SU-DHL-6 (cell line): Measurements from ENCODE around the gene DSTYK.

Experiments
- H2AFZ ChIP-seq: fragments of 200-600 bp; sonication (generic); 2 replicates; pipeline ENCODE4 v1.6.1; 2014; ENCODE audit warnings: low read depth, mild to moderate bottlenecking, moderate library complexity, mixed read lengths, antibody characterized with exemption, low read length; ENCODE audit not compliant: severe bottlenecking
- H3F3A ChIP-seq: fragments of 200-600 bp; shearing (Covaris generic); 2 replicates; pipeline ENCODE4 v1.6.0; 2016; ENCODE audit warnings: antibody characterized with exemption, mild to moderate bottlenecking; ENCODE audit not compliant: insufficient read depth
- H3K27ac ChIP-seq: fragments of 200-600 bp; sonication (generic); 2 replicates; pipeline ENCODE4 v1.5.1; 2016; ENCODE audit warnings: low read depth, mild to moderate bottlenecking, low read length, moderate library complexity, mixed read lengths
- H3K27me3 ChIP-seq: fragments of 200-600 bp; sonication (generic), shearing (Covaris generic); 2 replicates; pipeline ENCODE4 v1.6.0; 2014; ENCODE audit warnings: mild to moderate bottlenecking, low read length
- H3K36me3 ChIP-seq: fragments of 200-600 bp; sonication (generic); 2 replicates; pipeline ENCODE4 v1.6.1; 2014; ENCODE audit warnings: mild to moderate bottlenecking, low read length, mixed read lengths
- H3K4me2 ChIP-seq: fragments of 300-600, 200-600 bp; shearing (Covaris generic), sonication (generic); 2 replicates; pipeline ENCODE4 v1.6.0; 2014; ENCODE audit warnings: low read length, low read depth, mild to moderate bottlenecking; ENCODE audit not compliant: poor library complexity, severe bottlenecking
- H3K4me3 ChIP-seq: fragments of 200-600 bp; sonication (generic); 2 replicates; pipeline ENCODE4 v1.5.1; 2014; ENCODE audit warnings: antibody characterized with exemption, low read length, mild to moderate bottlenecking, mixed read lengths; ENCODE audit not compliant: insufficient read depth, poor library complexity, severe bottlenecking
- H3K79me2 ChIP-seq: fragments of 200-600 bp; sonication (generic); 2 replicates; pipeline ENCODE4 v1.6.1; 2014; ENCODE audit warnings: mild to moderate bottlenecking, low read length, moderate library complexity; ENCODE audit not compliant: insufficient read depth
- H3K9ac ChIP-seq: fragments of 200-600 bp; sonication (generic); 2 replicates; pipeline ENCODE4 v1.7.0; 2014; ENCODE audit warnings: mild to moderate bottlenecking, low read length
- H3K9me2 ChIP-seq: fragments of 200-600 bp; sonication (generic); replicated peaks from 2 replicates; pipeline ENCODE4 v1.6.1; 2014; ENCODE audit warnings: low read length; ENCODE audit not compliant: insufficient read depth
- H3K9me3 ChIP-seq: fragments of 200-600 bp; sonication (generic); 2 replicates; pipeline ENCODE4 v1.6.1; 2014; ENCODE audit warnings: low read length, mixed read lengths; ENCODE audit not compliant: insufficient read depth
- H4K20me1 ChIP-seq: fragments of 200-600 bp; sonication (generic); 2 replicates; pipeline ENCODE4 v1.6.1; 2014; ENCODE audit warnings: low read depth, mild to moderate bottlenecking, antibody characterized with exemption, low read length, moderate library complexity, mixed read lengths
- EZH2phosphoT487 ChIP-seq: fragments of 200-600 bp; sonication (generic), shearing (Covaris generic); conservative IDR thresholded peaks from 2 replicates; pipeline ENCODE4 v1.6.1; 2018; ENCODE audit warnings: mild to moderate bottlenecking, antibody characterized with exemption, low read length, moderate library complexity, mixed read lengths
- TF ChIP-seq, protein P1 (sequence below): fragments of 200-600 bp; sonication (generic); IDR thresholded peaks from one replicate; pipeline ENCODE4 v1.5.1; 2017; ENCODE audit warnings: antibody characterized with exemption, mild to moderate bottlenecking, low read length, moderate library complexity; ENCODE audit not compliant: insufficient read depth, poor library complexity, severe bottlenecking

The DSTYK gene

DNA sequence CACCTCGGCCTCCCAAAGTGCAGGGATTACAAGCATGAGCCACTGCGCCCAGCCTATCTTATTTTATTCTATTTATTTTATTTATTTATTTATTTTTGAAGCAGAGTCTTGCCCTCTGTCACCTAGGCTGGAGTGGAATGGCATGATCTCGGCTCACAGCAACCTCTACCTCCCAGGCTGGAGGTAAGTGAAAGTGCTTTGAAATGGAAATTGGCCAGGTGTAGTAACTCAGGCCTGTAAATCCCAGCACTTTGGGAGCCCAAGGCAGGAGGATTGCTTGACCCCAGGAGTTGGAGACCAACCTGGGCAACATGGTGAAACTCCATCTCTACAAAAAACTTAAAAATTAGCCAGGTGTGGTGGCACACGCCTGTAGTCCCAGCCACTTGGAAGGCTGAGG, 5.1 kb upstream of the DSTYK start:
- Histone ChIP-seq H3K4me2 (no peak overlapping the region), H3K9me3 (no peaks in the 10 kb centered on the region), H3F3A (0 out of 2 replicates have a peak, but pooled peaks cover 8% of the 10 kb centered on the region), H2AFZ (no peak overlapping the region), H3K4me3 (no peak overlapping the region), H3K36me3 (no peaks in the 10 kb centered on the region), H3K27me3 (no peaks in the 10 kb centered on the region), H3K27ac (no peak overlapping the region), H3K9ac (no peak overlapping the region), H3K79me2 (no peaks in the 10 kb centered on the region), H3K9me2 (no peaks in the 10 kb centered on the region), H4K20me1 (no peaks in the 10 kb centered on the region)
- TF ChIP-seq, protein P1, sequence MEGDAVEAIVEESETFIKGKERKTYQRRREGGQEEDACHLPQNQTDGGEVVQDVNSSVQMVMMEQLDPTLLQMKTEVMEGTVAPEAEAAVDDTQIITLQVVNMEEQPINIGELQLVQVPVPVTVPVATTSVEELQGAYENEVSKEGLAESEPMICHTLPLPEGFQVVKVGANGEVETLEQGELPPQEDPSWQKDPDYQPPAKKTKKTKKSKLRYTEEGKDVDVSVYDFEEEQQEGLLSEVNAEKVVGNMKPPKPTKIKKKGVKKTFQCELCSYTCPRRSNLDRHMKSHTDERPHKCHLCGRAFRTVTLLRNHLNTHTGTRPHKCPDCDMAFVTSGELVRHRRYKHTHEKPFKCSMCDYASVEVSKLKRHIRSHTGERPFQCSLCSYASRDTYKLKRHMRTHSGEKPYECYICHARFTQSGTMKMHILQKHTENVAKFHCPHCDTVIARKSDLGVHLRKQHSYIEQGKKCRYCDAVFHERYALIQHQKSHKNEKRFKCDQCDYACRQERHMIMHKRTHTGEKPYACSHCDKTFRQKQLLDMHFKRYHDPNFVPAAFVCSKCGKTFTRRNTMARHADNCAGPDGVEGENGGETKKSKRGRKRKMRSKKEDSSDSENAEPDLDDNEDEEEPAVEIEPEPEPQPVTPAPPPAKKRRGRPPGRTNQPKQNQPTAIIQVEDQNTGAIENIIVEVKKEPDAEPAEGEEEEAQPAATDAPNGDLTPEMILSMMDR: no peak
- TF ChIP-seq EZH2phosphoT487: no peak

DNA sequence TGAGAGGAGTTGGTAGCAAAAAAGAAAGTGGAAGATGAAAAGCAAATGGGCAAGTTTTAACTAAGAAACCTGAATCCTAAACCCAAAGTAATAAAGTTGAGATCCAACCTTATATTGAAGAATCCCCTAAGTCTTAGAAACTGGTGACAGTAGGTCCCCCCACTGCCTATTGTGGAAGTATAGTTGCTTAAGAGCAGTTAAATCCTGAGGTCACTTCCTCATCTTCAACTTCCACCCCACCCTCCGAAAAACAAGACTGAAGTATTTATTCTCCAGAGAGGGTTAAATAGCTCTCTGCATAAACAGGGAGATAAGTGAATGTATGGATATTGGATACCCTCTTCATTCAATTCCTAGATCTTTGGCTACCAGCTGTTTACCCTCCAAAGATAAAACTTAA, 3.3 kb upstream of the DSTYK start:
- Histone ChIP-seq H3K4me3 (no peak overlapping the region), H4K20me1 (no peaks in the 10 kb centered on the region), H3K4me2 (no peak overlapping the region), H3F3A (0 out of 2 replicates have a peak, but pooled peaks cover 8% of the 10 kb centered on the region), H3K36me3 (no peaks in the 10 kb centered on the region), H3K9ac (no peak overlapping the region), H3K9me3 (no peaks in the 10 kb centered on the region), H3K27me3 (no peaks in the 10 kb centered on the region), H3K79me2 (peaks cover 3% of the 10 kb centered on the region; the same call in 1 of the 2 replicates), H2AFZ (no peak overlapping the region), H3K27ac (no peak overlapping the region), H3K9me2 (no peaks in the 10 kb centered on the region)
- TF ChIP-seq, protein P1: no peak
- TF ChIP-seq EZH2phosphoT487: no peak

DNA sequence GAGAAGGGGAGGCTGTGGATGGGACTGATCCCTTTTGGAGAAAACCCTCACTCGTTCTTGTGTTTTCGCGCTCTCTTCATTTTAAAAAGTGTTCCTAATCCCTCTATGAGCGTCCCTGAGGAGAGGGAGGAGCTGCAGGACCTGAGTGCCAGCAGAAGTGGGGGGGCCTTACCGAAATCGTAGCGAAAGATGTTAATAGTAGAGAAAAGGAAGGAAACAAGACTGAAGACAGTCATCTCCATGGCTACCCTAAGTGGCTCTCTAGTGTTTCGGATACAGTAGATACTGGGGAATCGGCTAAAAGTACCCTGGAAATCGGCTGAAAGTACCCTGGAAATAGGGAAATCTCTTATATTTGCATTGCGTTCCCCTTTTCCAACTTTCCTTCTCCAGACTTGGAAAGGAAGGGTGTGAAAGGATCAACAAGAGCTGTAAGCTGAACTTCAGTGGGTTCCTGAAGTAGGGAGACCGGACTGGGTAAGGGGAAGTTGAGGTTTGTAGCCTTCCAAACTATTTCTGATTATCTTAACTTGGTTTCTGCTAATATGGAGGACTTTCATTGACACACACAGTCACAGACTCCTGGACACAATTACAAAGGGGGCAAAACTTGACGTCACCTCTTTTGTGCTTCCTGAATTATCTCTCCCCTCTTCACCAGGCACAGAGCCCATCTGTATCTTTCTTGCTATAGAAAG, 486 bp upstream of the DSTYK start:
- no peaks in the 10 kb centered on the region for H3K9me2 ChIP-seq
- peak overlapping the region; percentile 87 for H2AFZ ChIP-seq
- no peaks in the 10 kb centered on the region for H3K36me3 ChIP-seq
- H3K27me3 ChIP-seq: no peaks in the 10 kb centered on the region
- H3K27ac ChIP-seq: no peak overlapping the region
- H3K4me2 ChIP-seq: peak overlapping the region; percentile 66
- H3K9me3 ChIP-seq: no peaks in the 10 kb centered on the region
- peaks cover 3% of the 10 kb centered on the region; the same call in 1 of the 2 replicates for H3K79me2 ChIP-seq
- 0 out of 2 replicates have a peak, but pooled peaks cover 8% of the 10 kb centered on the region for H3F3A ChIP-seq
- no peaks in the 10 kb centered on the region for H4K20me1 ChIP-seq
- peak overlapping the region; percentile 85 for H3K9ac ChIP-seq
- peak overlapping the region; percentile 96 for H3K4me3 ChIP-seq
- TF ChIP-seq, protein P1: no peak
